ENCODE measurements around the gene ADAMTSL1. TPM values are rescaled to one million over a fixed set of nuclear protein-coding genes. Genes with fewer than 3 reads are reported as not detected.

ADAMTSL1 gene
- polyA plus RNA-seq, 1 donor from 2014 or later, result 1.1 TPM

DNA sequence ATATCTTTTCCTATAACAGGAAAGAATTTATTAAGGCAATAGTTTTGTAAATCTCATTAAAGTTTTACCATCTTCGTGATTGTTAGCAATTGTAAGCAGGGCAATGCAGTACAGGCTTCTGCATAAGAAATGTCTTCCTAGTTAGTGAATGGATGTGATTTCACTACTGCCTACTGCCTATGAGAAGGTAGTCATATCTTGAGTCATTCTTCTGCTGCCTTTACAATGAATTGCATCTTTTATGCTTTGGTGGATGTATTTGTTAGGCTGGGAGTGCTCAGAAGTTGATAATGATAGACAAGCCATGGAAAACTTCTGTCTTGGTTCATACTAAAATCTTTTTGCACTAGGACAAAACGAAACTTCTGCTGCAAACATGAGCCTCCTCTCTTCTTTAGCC, 128.0 kb downstream of the ADAMTSL1 start:
- Histone ChIP-seq H3K9me3 (ENCODE audit: low read length) (no peaks in the 10 kb centered on the region), H3K4me3 (ENCODE audit: low read length) (no peak overlapping the region), H3K4me2 (ENCODE audit: low read length) (no peak overlapping the region), H3K9me2 (ENCODE audit: insufficient read depth, low read length) (no peaks in the 10 kb centered on the region), H3K36me3 (ENCODE audit: insufficient read depth, low read length) (no peaks in the 10 kb centered on the region), H4K20me1 (ENCODE audit: insufficient read depth) (no peaks in the 10 kb centered on the region), H3F3A (ENCODE audit: insufficient read depth, low read length, poor library complexity, severe bottlenecking) (no peaks in the 10 kb centered on the region), H3K79me2 (replicated peaks; ENCODE audit: insufficient read depth, low read length) (no peaks in the 10 kb centered on the region), H2AFZ (ENCODE audit: low read depth, low read length) (no peak overlapping the region), H3K9ac (ENCODE audit: low read length) (no peak overlapping the region), H3K27me3 (ENCODE audit: insufficient read depth, low read depth, low read length) (no peaks in the 10 kb centered on the region), H3K27ac (ENCODE audit: low read length) (no peak overlapping the region)
- TF ChIP-seq MXI1 (conservative IDR thresholded peaks at IDR 0.05; ENCODE audit: poor library complexity, severe bottlenecking) (no peak), SMC3 (conservative IDR thresholded peaks at IDR 0.05; ENCODE audit: poor library complexity) (no peak), EP300 (conservative IDR thresholded peaks at IDR 0.05; ENCODE audit: poor library complexity, severe bottlenecking) (no peak), TAF1 (IDR thresholded peaks at IDR 0.05; ENCODE audit: low read depth) (no peak), EZH2 (IDR thresholded peaks at IDR 0.05; ENCODE audit: borderline replicate concordance, insufficient read depth, low read length, poor library complexity, severe bottlenecking) (no peak), RAD21 (conservative IDR thresholded peaks at IDR 0.05) (no peak), POLR2AphosphoS5 (IDR thresholded peaks at IDR 0.05) (no peak)

DNA sequence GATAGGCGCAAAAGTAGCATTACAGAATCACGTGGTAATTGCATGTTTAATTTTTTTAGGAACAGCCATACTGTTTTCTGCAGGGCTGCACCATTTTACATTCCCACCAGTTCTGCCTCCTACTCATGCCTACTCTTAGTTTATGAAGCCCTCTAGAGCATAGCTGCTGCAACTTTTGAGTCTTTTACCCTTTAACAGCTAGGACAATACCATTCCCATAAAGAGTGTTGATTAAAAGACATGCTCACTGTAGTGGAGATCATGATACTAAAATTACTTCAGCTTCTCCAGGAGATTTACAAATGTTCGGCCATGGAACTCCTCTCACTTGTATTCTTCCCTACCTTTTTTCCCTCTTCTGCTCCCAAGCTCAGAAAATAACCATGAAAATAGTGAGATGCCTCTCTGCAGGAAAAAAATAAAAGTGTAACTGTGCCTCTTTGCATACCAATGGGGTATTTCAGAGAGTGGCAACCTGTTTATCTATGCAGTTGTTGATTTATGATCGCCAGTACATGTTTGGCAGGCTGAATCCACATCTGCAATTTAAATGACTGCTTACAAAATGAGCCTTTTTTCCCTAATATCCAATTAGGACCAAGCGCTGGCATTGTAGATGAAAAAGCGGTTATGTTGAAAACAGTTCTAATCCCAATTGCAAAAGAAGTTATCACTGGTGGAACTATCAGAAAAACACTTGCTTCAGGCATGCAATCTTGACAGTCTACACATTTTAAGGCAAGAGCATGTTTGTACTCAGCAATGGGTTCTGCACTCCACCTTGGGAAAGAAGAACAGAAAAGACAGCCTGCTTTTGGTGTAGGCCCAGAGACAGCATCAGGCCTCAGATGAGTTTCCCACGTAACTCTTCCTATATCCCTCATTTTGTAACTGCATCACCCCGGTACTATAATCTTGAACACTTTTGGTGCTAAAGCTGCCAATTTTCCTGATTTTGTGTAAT, 131.1 kb downstream of the ADAMTSL1 start:
- no peaks in the 10 kb centered on the region for H3K36me3 ChIP-seq (ENCODE audit: insufficient read depth, low read length)
- no peaks in the 10 kb centered on the region for H3F3A ChIP-seq (ENCODE audit: insufficient read depth, low read length, poor library complexity, severe bottlenecking)
- no peaks in the 10 kb centered on the region for H3K9me2 ChIP-seq (ENCODE audit: insufficient read depth, low read length)
- no peaks in the 10 kb centered on the region for H4K20me1 ChIP-seq (ENCODE audit: insufficient read depth)
- H3K4me3 ChIP-seq (ENCODE audit: low read length), result no peak overlapping the region
- no peak overlapping the region for H3K27ac ChIP-seq (ENCODE audit: low read length)
- H3K4me2 ChIP-seq (ENCODE audit: low read length), result no peak overlapping the region
- no peaks in the 10 kb centered on the region for H3K79me2 ChIP-seq (replicated peaks; ENCODE audit: insufficient read depth, low read length)
- no peaks in the 10 kb centered on the region for H3K27me3 ChIP-seq (ENCODE audit: insufficient read depth, low read depth, low read length)
- no peaks in the 10 kb centered on the region for H3K9me3 ChIP-seq (ENCODE audit: low read length)
- TF ChIP-seq, protein P1, sequence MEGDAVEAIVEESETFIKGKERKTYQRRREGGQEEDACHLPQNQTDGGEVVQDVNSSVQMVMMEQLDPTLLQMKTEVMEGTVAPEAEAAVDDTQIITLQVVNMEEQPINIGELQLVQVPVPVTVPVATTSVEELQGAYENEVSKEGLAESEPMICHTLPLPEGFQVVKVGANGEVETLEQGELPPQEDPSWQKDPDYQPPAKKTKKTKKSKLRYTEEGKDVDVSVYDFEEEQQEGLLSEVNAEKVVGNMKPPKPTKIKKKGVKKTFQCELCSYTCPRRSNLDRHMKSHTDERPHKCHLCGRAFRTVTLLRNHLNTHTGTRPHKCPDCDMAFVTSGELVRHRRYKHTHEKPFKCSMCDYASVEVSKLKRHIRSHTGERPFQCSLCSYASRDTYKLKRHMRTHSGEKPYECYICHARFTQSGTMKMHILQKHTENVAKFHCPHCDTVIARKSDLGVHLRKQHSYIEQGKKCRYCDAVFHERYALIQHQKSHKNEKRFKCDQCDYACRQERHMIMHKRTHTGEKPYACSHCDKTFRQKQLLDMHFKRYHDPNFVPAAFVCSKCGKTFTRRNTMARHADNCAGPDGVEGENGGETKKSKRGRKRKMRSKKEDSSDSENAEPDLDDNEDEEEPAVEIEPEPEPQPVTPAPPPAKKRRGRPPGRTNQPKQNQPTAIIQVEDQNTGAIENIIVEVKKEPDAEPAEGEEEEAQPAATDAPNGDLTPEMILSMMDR (IDR thresholded peaks at IDR 0.05; ENCODE audit: poor library complexity, severe bottlenecking), result no peak
- H3K9ac ChIP-seq (ENCODE audit: low read length), result no peak overlapping the region
- H2AFZ ChIP-seq (ENCODE audit: low read depth, low read length), result no peak overlapping the region

DNA sequence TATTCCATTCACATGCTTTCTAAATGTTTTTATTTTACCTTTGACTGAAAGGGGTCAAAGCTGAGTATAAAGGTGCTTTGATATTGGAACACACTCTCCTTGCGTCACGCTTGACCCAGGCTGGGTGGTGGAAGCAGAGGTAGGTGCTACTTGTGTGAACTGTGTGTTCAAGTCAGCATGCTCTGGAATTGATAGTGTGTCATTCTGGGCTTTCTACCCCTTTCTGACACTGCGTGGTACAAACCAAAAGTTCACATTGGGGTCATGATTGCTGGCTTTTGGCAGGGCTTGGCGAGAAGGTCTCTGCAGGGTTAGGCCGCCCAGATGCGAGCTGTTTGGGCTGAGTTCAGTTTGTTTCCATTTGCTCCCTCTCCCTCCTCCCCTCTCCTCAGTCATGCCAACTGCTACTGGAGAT, 131.8 kb downstream of the ADAMTSL1 start:
- Histone ChIP-seq H3K4me2 (ENCODE audit: low read length) (no peak overlapping the region), H3K9me2 (ENCODE audit: insufficient read depth, low read length) (no peaks in the 10 kb centered on the region), H3K27me3 (ENCODE audit: insufficient read depth, low read depth, low read length) (no peaks in the 10 kb centered on the region), H3K79me2 (replicated peaks; ENCODE audit: insufficient read depth, low read length) (no peaks in the 10 kb centered on the region), H4K20me1 (ENCODE audit: insufficient read depth) (no peaks in the 10 kb centered on the region), H2AFZ (ENCODE audit: low read depth, low read length) (no peak overlapping the region), H3F3A (ENCODE audit: insufficient read depth, low read length, poor library complexity, severe bottlenecking) (no peaks in the 10 kb centered on the region), H3K9me3 (ENCODE audit: low read length) (no peaks in the 10 kb centered on the region), H3K27ac (ENCODE audit: low read length) (no peak overlapping the region), H3K36me3 (ENCODE audit: insufficient read depth, low read length) (no peaks in the 10 kb centered on the region), H3K9ac (ENCODE audit: low read length) (no peak overlapping the region), H3K4me3 (ENCODE audit: low read length) (no peak overlapping the region)
- TF ChIP-seq POLR2AphosphoS5 (IDR thresholded peaks at IDR 0.05), result no peak
- TF ChIP-seq, protein P2, sequence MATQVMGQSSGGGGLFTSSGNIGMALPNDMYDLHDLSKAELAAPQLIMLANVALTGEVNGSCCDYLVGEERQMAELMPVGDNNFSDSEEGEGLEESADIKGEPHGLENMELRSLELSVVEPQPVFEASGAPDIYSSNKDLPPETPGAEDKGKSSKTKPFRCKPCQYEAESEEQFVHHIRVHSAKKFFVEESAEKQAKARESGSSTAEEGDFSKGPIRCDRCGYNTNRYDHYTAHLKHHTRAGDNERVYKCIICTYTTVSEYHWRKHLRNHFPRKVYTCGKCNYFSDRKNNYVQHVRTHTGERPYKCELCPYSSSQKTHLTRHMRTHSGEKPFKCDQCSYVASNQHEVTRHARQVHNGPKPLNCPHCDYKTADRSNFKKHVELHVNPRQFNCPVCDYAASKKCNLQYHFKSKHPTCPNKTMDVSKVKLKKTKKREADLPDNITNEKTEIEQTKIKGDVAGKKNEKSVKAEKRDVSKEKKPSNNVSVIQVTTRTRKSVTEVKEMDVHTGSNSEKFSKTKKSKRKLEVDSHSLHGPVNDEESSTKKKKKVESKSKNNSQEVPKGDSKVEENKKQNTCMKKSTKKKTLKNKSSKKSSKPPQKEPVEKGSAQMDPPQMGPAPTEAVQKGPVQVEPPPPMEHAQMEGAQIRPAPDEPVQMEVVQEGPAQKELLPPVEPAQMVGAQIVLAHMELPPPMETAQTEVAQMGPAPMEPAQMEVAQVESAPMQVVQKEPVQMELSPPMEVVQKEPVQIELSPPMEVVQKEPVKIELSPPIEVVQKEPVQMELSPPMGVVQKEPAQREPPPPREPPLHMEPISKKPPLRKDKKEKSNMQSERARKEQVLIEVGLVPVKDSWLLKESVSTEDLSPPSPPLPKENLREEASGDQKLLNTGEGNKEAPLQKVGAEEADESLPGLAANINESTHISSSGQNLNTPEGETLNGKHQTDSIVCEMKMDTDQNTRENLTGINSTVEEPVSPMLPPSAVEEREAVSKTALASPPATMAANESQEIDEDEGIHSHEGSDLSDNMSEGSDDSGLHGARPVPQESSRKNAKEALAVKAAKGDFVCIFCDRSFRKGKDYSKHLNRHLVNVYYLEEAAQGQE (IDR thresholded peaks at IDR 0.05; ENCODE audit: borderline replicate concordance), result no peak
- no peak for TF ChIP-seq RAD21 (conservative IDR thresholded peaks at IDR 0.05)
- TF ChIP-seq EZH2 (IDR thresholded peaks at IDR 0.05; ENCODE audit: borderline replicate concordance, insufficient read depth, low read length, poor library complexity, severe bottlenecking), result no peak
- TF ChIP-seq, protein P1 (IDR thresholded peaks at IDR 0.05; ENCODE audit: poor library complexity, severe bottlenecking), result no peak
- no peak for TF ChIP-seq EP300 (conservative IDR thresholded peaks at IDR 0.05; ENCODE audit: poor library complexity, severe bottlenecking)
- no peak for TF ChIP-seq TAF1 (IDR thresholded peaks at IDR 0.05; ENCODE audit: low read depth)

Data from neural cell (in vitro differentiated cells).